NCI-H748 (cell line): ENCODE results near the gene SMOC1.

Experiments
- DNase-seq: peaks from one replicate; lab custom pipeline; 2025; ENCODE audit not compliant: unreplicated experiment; lab: John Stamatoyannopoulos, UW

SMOC1 gene

GRCh38 chr14:69861025-69861569 is 18.1 kb upstream of the SMOC1 start:
- no peak for DNase-seq

- DNase-seq: no peak
Observed at GRCh38 chr14:69863083-69863482, 16.1 kb upstream of the SMOC1 start.

DNA sequence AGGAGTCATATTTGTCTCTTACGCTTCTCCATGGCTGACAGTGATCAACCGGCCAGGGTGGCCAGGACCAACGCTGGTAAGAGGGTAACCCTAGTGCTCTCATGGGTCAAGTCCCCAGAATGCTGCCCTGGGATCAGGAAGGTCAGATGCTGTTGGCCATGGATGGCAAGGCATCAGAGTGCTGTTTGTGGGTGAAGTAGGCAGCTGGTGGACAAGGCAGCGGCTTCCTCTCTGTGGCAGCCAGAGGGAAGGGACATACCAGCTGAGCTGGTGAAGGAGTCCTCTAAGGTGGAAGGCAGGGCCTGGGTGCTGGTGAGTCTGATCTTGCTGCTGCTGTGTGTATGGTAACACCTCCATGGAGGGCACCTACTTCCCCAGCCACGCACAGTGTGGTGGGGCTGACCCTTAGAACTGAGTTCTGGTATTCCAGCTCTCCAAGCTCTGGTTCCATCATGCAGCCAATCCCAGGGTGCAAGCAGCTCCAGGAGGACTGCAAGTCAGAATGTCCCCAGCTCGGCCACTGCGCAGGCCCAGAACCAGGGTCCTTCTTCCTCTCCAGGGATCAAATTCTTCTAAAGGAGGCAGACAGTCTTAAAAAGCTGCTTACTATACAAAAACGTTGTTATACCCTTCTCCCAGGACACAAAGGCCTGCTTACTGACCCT is 13.4 kb upstream of the SMOC1 start:
- DNase-seq: no peak

GRCh38 chr14:69868363-69868963 is 10.8 kb upstream of the SMOC1 start:
- DNase-seq: no peak

- DNase-seq: no peak
Observed at GRCh38 chr14:69870613-69871012, 8.6 kb upstream of the SMOC1 start.

DNA sequence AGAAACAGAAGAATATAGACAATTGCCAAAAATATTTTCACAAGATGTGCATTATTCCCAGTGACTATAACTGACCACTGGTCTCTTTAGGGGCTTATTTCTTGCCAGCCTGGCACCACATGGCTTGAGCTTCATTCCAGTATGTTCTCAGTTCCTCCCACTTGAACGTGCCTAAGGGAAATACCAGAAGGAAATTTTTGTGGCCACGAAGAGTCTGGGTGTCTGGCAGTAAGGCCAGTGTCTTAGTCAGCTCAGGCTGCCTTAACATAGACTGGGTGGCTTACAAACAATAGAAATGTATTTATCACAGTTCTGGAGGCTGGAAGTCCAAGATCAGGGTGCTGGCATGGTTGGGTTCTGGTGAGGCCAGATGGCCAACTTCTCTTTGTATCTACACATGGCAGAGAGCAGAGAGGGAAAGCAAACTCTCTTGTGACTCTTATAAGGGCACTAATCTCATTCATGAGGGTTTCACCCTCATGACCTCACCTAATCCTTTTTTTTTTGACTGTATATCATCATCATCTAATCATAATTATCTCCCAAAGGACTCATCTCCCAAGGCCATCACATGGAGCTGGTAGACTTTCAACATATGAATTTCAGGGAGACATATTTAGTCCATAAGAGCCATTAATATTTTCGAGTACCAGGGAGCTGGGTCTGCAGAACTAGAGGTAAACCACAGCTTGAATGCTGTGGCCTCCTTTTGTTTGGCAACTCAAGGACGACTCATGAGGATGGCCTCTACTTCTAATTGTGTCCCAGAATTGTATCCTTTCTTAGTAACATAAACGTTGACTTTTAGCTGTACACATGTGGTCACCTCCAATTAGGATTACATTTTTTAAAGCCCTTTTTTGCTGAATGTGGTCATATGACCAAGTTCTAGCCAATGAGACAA is 5.1 kb upstream of the SMOC1 start:
- DNase-seq: no peak

DNA sequence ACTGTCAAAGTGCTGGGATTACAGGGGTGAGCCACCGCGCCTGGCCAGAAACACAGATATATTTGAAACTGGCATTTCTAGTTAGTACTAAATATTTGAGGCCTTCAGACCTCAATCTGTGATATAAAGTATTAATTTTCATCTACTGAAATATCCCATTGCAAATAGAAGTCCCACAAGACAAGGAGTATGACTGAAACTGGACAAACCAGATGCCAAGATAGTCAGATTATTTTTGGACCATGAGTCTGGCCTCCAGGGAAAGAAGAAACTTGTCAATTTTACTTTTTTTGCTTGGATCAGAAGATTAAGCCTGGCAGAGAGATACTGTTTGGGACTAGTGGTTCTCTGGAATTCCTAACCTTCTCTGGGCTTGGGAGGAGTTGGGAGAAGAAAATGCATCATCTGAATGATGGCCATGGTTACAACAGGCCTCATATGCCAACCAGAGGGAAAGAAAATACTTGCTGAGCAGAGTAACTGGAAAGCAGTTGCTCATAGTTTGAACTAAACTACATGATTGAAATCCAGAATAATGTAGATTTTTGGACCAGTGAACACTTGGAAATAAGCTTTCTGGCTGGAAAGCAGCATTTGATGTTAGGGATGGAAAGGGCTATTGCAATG is 2.9 kb upstream of the SMOC1 start:
- DNase-seq: no peak

DNA sequence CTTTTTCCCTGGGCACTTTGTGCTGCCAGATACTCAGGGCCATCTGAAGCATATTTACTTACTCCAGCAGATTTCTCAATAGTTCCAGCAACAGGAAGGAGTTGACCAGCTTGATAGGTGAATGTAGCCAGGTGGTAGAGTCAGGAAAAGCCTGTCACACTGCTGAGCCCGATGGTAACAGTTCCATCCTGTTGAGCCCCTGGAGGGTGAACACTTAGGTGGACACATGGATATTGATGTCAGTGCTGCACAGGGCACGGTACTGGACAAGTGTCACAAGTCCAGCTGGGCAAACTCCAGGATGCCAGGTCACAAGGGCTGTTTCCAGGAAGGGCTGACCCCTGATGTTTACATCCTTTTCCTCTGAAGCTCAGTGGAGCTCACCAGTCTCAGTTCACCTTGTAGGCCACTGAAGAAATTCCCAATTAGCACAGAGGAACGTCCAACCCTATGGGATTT is 2.3 kb upstream of the SMOC1 start:
- no peak for DNase-seq

GRCh38 chr14:69877492-69877891 is 1.7 kb upstream of the SMOC1 start:
- DNase-seq: peak; percentile 69

- DNase-seq: no peak
Observed at GRCh38 chr14:69878251-69878650, 965 bp upstream of the SMOC1 start.

GRCh38 chr14:69880044-69880487 is 850 bp downstream of the SMOC1 start:
- peak; percentile 65 for DNase-seq

DNA sequence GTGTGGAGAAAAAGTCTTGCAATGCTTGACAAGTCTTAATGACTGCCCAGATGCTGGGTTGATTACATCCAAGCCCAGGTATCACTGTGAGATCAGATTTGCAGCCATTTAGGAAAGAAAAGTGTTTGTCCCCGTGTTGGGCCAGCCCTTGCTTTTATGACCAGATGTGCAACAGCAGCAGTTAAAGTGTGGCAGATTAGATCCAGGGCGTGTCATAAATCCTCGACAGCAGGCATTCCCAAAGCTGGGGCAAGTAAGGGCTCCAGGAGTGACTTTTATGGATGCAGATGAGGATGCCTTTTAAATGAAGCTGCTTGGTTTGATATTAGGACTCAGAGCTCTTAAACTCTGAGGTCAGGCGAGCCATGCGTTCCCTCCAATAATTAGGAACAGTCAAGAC is 1.7 kb downstream of the SMOC1 start:
- DNase-seq: no peak

GRCh38 chr14:69882116-69882864 is 3.1 kb downstream of the SMOC1 start:
- no peak for DNase-seq

- DNase-seq: no peak
Observed at GRCh38 chr14:69882915-69883314, 3.7 kb downstream of the SMOC1 start.

GRCh38 chr14:69886453-69887242 is 7.4 kb downstream of the SMOC1 start:
- no peak for DNase-seq

GRCh38 chr14:69887740-69888657 is 8.8 kb downstream of the SMOC1 start:
- no peak for DNase-seq

GRCh38 chr14:69891422-69891821 is 12.2 kb downstream of the SMOC1 start:
- DNase-seq: no peak

- no peak for DNase-seq
Observed at GRCh38 chr14:69895109-69895508, 15.9 kb downstream of the SMOC1 start.

- no peak for DNase-seq
Observed at GRCh38 chr14:69896080-69896479, 16.9 kb downstream of the SMOC1 start.
